Upper lobe of right lung (tissue), 1 donor: ENCODE data around the gene SFXN4. TPM values are rescaled to one million over a fixed set of nuclear protein-coding genes. Genes with fewer than 3 reads are reported as not detected.
"Not testable (repeated sequence)": the region's sequence is repeated elsewhere in the genome, so short reads cannot be mapped to it uniquely, and the experiment has no call there.

Source experiments
- ATAC-seq: fragments of 200-7000 bp; cut with Tn5 transposase; one replicate; pipeline ENCODE4 v1.9.1; 2020; ENCODE audit warnings: mild to moderate bottlenecking, moderate library complexity
- DNase-seq: peaks from one replicate; pipeline ENCODE4 v3.0.0-alpha.2; 2020
- H3K27ac ChIP-seq: fragments of 200-600 bp; one replicate; pipeline ENCODE4 v1.8.0; 2022
- H3K27me3 ChIP-seq: fragments of 200-600 bp; one replicate; pipeline ENCODE4 v1.8.0; 2022; ENCODE audit warnings: mild to moderate bottlenecking
- H3K36me3 ChIP-seq: fragments of 200-600 bp; one replicate; pipeline ENCODE4 v1.8.0; 2022
- H3K4me1 ChIP-seq: fragments of 200-600 bp; one replicate; pipeline ENCODE4 v1.8.0; 2022
- H3K4me3 ChIP-seq: fragments of 200-600 bp; one replicate; pipeline ENCODE4 v1.8.0; 2022; ENCODE audit warnings: mild to moderate bottlenecking
- H3K9me3 ChIP-seq: fragments of 200-600 bp; one replicate; pipeline ENCODE4 v1.8.0; 2022
- CTCF ChIP-seq: fragments of 200-600 bp; IDR thresholded peaks from one replicate; pipeline ENCODE4 v1.8.0; 2022; ENCODE audit warnings: antibody characterized with exemption
- intact Hi-C: fragments of 100-400 bp; cut with DNase I; formaldehyde crosslinking; loops from one replicate; pipeline ENCODE4 v1.11.0; 2022
- total RNA-seq: library from RNA; stranded (reverse); fragmentation: NEBNext Ultra II Directional; extraction: Animal tissue kit (Norgen Biotek cat#: 25700); gene quantifications from one replicate; pipeline ENCODE4 v1.2.1, GENCODE V29; 2021
- donor health status: DM: no; HTN: yes; CAD: no; lungs with severe emphysema.

SFXN4 gene
- total RNA-seq, 1 donor from 2014 or later: 20.8 TPM

- no peak for TF ChIP-seq CTCF
- ATAC-seq: no peak
- no peaks in the 10 kb centered on the region for H3K9me3 ChIP-seq
- no peak overlapping the region for H3K27ac ChIP-seq
- no peak for DNase-seq
- intact Hi-C loops: no loop called here
- peaks cover 8% of the 10 kb centered on the region for H3K4me1 ChIP-seq
- H3K36me3 ChIP-seq: peaks cover 32% of the 10 kb centered on the region
- no peak overlapping the region for H3K4me3 ChIP-seq
- no peaks in the 10 kb centered on the region for H3K27me3 ChIP-seq
These were observed 3.6 kb downstream of the SFXN4 start for GRCh38 chr10:119161680-119162451.

- H3K36me3 ChIP-seq: peaks cover 56% of the 10 kb centered on the region
- H3K4me1 ChIP-seq: no peaks in the 10 kb centered on the region
- no peak for TF ChIP-seq CTCF
- no peaks in the 10 kb centered on the region for H3K27me3 ChIP-seq
- ATAC-seq (no peak), DNase-seq (no peak)
- no peak overlapping the region for H3K4me3 ChIP-seq
- no peak overlapping the region for H3K27ac ChIP-seq
- H3K9me3 ChIP-seq: no peaks in the 10 kb centered on the region
- intact Hi-C loops: no loop called here
These were observed 6.2 kb downstream of the SFXN4 start for GRCh38 chr10:119159332-119159731.

GRCh38 chr10:119153661-119154060 is 11.9 kb downstream of the SFXN4 start:
- DNase-seq: no peak
- TF ChIP-seq CTCF: no peak
- H3K36me3 ChIP-seq: peaks cover 66% of the 10 kb centered on the region

GRCh38 chr10:119153041-119153440 is 12.5 kb downstream of the SFXN4 start:
- Histone ChIP-seq H3K36me3 (peaks cover 60% of the 10 kb centered on the region), H3K27ac (no peak overlapping the region), H3K4me3 (no peak overlapping the region), H3K27me3 (no peaks in the 10 kb centered on the region), H3K4me1 (no peaks in the 10 kb centered on the region), H3K9me3 (no peaks in the 10 kb centered on the region)
- intact Hi-C loops: no loop called here
- no peak for DNase-seq
- ATAC-seq: no peak
- no peak for TF ChIP-seq CTCF

More at GRCh38 chr10:119153661-119154060, 11.9 kb downstream of the SFXN4 start:
- intact Hi-C loops: no loop called here
- Histone ChIP-seq H3K9me3 (no peaks in the 10 kb centered on the region), H3K27ac (no peak overlapping the region), H3K4me3 (no peak overlapping the region), H3K27me3 (no peaks in the 10 kb centered on the region), H3K4me1 (no peaks in the 10 kb centered on the region)
- no peak for ATAC-seq

GRCh38 chr10:119151601-119152000 is 13.9 kb downstream of the SFXN4 start:
- H3K9me3 ChIP-seq, H3K4me3 ChIP-seq, ATAC-seq, H3K27me3 ChIP-seq, intact Hi-C loops, H3K4me1 ChIP-seq, H3K27ac ChIP-seq: not testable (repeated sequence)
- peak; percentile 6 for DNase-seq
- H3K36me3 ChIP-seq: peaks cover 55% of the 10 kb centered on the region

GRCh38 chr10:119149729-119150128 is 15.8 kb downstream of the SFXN4 start:
- H3K36me3 ChIP-seq: peaks cover 45% of the 10 kb centered on the region

More at GRCh38 chr10:119149729-119150128, 15.8 kb downstream of the SFXN4 start:
- H3K4me3 ChIP-seq: no peak overlapping the region
- intact Hi-C loops: no loop called here
- no peak for ATAC-seq
- DNase-seq: no peak
- H3K9me3 ChIP-seq: no peaks in the 10 kb centered on the region
- H3K27me3 ChIP-seq: no peaks in the 10 kb centered on the region
- H3K4me1 ChIP-seq: no peaks in the 10 kb centered on the region
- H3K27ac ChIP-seq: no peak overlapping the region
- no peak for TF ChIP-seq CTCF
